SIG-M5 (cell line): ENCODE results near the gene SRSF1.
"Not testable (repeated sequence)": the region's sequence is repeated elsewhere in the genome, so short reads cannot be mapped to it uniquely, and the experiment has no call there.

Source experiments
- DNase-seq: peaks from one replicate; lab custom pipeline; 2025; lab: John Stamatoyannopoulos, UW

Gene SRSF1

GRCh38 chr17:57988301-57989250 is 18.5 kb downstream of the SRSF1 start:
- DNase-seq, result no peak

DNA sequence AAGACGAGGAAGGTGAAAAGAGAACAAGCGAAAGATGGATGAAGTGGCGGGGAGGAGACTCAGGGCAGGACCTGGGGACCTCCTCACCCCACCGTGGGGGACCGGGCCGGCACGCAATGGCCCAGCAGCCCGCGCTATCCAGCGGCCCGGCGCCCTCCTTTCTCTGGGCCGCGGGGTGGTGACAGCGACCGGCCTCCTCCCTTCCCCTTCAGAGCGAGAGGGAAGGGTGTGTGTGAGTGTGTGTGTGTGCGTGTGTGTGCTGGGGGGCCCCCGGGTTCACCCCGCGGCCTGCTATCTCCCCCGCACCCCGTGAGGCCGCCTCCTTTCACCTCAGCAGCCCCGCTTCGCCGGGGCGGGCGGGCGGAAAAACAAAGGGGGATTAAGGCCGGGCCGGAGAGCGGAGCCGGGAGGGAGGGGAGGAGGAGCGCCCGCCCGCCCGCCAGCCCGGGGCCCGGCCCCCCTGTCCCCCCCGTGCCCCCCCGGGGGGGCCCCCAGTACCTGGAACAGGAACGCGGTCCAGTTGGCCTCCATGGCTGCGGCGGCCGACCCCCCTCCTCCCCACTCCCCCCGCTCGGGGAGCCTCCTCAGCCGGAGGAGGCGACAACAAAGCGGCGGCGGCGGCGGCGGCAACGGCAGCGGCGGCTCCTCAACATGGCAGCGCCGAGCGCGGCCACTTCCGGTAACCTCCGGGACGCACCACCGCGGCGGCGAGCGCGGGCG is 19.3 kb downstream of the SRSF1 start, which contains the start of gene VEZF1:
Gene VEZF1, minus strand, starts transcription at position 674 of the 720 bp plus-strand sequence. Its CDS starts 143 bp downstream, at position 531.
- DNase-seq, result no peak

DNA sequence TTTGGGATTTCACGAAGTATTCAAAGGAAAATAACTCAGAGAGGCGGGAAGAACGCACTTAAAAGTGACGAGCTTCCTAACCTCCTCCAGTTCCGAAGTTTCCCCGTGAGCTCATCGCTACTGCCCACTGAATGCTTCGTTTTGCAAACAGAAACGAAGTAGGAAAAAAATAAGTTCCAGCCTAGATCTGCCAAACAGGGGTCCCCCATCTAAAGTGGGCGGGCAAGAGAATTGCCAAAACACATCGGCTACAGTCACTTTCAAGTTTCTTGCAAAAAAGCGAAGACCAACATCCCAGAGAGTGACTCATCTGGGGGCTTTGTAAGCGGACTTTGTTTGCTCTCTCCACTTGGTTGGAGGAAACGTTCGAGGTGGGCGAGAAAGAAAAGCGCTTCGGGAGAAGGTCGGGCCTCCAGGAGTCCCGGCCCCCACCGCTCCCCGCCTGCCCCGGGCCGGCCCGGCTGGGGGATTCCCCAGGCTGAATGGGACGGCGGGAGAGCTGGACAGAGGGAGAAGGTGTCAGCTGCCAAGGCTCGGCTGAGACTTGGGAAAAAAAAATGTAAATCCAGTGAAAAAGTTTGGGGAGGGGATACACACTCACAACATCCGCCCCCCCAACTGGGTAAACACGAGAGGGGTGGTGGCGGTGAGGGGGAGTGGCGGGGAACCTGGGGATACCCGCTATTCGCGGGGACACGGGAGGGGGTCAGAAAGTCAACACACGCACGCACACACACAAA is 20.0 kb downstream of the SRSF1 start:
- no peak for DNase-seq

GRCh38 chr17:57985675-57985974 is 21.4 kb downstream of the SRSF1 start:
- DNase-seq, result no peak

- DNase-seq, result no peak
Observed at GRCh38 chr17:57984936-57985674, 21.9 kb downstream of the SRSF1 start.

DNA sequence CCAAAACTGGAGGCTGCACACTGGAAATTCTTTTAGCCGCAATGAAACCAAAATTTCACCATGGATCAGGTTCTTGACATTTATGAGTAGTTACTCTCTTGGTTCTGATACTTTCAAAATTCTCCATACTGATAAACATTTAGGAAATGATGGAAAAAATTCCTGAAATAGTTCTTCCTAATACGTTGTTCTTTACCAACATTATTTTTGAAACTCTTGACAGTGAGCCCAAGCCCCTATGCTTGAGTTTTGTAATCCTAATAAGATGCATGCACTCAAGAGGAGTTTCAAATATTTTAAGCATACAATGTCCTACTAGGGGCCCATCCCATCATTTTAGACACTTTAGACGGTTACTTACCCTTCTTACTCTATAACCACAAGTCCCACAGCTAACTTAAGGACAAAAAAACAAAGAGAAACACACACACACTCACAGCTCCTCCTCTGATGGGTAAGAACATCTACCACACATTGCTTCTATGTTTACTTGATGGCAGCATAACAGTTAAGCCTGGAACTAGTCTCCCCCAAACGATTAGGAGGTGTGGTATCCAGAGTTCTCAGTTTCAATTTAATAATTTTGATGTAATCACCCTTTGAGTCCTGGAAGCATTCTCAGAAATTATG is 22.7 kb downstream of the SRSF1 start:
- DNase-seq, result no peak

- DNase-seq, result no peak
Observed at GRCh38 chr17:57983446-57983845, 23.6 kb downstream of the SRSF1 start.

DNA sequence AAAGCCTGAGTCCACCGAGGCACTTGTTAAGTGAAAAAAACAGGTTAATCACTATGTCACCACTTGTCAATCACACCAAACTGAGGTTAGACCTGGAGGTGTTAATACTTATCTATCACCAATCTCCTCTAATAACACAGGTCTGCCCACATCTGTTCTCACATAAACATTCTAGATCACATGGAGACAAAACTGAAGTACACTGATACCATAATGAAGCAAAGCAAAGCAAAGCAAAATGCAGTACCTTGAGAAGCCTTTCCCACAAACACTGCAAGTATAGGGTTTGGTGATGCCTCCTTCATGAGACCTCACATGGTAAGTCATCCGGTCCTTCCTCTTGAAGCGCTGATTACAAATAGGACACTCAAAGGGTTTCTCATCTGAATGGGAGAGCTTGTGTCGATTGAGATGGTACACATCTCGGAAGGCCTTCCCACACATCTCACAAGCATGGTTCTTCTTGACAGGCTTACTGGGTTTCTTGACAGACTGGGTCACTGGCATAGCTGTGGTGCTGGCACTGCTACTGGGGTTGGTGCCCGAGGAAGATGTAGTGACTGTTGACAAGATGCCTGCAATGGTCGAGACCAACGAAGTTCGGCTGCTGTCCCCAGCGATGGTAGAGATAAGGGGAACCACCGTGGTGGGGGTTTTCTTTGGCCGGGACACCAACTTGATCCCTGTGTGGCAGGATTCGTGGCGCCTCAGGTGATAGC is 24.4 kb downstream of the SRSF1 start:
- no peak for DNase-seq

GRCh38 chr17:57980522-57980921 is 26.5 kb downstream of the SRSF1 start:
- no peak for DNase-seq

- DNase-seq, result no peak
Observed at GRCh38 chr17:57979076-57979475, 28.0 kb downstream of the SRSF1 start.

DNA sequence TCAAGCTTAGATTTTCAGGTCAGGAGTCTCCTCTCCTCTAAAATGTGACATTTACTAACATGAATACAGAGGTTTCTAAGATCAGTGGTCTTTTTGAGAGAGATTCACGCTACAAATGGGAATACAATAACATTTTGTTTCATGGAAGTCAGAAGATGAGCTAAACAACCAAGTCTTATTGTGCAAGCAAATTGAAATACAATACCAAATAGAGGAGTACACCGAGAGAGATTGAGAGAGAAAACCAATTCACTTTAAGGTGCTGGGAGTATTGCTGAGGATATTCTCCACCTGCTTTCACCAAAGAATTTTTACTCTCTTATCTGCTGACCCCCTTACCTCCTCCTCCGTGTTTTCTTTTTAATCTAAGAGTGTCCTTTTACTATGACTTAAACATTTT is 30.5 kb downstream of the SRSF1 start:
- DNase-seq, result no peak

DNA sequence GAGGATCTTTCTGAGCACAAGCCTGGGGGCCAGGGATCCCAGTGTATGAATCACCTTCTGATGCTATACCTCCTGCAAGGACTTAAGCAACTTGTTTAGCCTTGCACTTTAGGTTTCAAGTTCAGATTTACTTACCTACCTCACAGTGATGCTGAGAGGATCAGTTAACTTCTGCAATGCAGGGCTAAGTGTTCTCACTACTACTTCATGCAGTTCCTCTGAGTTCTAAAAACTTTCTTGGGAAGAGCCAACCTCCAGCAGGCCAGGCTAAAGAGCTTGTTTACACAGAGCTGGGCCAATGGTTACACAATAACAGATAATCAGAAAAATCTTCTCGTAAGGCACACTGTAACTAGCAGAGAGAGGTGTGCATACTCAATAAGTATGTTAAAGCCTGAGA is 32.0 kb downstream of the SRSF1 start:
- DNase-seq, result no peak

DNA sequence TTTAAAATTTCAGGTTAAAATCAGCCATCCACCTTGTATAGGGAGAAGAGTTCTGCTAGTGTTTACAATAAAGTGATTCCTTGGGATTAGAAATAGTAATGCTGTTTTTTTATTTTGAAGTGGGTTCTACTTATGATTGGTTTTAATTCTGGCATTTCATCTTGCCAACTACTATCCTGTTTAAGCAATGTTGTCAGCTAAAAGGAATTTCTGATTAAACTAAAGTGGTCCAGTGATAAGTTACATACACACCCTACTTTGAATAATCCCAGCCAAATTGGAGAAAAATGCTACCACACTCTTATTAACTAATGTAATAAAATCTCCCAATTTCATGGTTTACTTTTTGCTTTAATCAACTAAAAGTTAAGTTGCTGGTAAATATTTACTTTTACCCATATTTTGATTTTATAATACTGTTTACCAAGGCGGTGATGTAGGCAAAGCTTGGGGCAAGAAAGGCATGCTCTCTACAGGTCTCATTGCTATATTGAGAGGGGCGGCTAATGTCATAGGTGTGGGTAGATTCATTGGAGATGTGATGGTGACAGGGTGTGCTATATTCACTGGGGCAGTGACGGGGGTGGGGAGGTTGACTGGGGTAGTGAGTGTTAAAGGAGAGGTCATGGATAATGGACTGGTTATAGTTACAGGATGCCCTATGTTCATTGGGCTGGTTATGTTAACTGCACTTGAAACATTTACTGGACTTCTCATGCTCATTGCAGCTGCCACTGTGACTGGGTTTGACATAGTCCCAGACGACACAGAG is 32.8 kb downstream of the SRSF1 start:
- not testable (repeated sequence) for DNase-seq

DNA sequence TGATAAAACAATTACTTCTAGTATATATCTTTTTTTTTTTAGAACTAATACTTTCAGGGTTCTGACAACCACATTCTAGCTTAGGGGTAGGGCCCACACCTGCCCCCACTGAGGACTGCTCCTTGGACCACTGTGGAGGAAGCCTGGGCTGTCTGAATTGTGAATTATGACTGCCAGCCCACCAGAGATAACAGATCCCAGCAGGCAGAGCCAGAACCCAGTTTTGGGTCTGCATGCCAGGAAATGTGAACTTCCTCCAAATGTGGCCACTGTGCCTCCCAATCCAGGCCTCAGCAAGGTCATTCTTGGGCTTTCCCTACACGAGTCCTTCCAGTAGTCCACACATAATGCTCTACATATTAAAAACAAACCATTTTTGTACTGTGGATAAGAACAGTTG is 34.9 kb downstream of the SRSF1 start:
- no peak for DNase-seq

DNA sequence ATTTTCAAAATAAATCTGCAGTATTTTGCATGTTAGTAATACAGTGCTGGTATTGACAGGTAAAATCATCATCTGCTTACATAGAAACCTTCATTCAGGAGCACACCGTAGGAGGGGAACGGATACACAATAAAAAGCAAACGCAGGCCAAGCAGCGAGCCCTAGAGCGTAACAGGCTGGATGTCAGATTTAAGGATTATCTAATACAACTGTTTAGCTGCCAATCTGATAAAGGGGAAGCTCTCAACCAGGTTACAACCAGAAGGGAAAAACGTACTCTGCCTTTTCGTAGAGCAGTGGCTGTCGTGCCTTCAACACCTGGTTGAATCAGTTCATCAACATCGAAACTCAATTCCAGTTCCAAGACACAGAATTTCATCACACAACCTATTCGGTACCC is 35.5 kb downstream of the SRSF1 start:
- DNase-seq, result no peak

DNA sequence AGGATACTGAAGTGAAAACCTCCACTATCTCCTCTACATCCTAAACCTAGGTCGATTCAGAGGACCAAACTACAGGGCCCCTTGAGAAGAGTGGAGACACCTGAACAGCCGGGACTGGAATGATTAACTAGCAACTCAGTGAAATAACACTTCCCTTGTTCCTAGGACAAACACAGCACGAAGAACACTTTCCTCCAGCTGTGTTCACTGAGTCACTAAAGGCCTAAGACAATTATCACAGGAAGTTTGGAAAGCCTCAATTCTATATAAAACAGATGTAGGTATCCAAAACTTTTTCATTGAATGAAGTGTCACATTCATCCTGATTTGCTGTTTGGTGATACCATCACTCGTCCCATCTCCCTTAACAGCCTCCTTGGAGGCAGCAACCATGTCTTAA is 36.3 kb downstream of the SRSF1 start:
- no peak for DNase-seq

DNA sequence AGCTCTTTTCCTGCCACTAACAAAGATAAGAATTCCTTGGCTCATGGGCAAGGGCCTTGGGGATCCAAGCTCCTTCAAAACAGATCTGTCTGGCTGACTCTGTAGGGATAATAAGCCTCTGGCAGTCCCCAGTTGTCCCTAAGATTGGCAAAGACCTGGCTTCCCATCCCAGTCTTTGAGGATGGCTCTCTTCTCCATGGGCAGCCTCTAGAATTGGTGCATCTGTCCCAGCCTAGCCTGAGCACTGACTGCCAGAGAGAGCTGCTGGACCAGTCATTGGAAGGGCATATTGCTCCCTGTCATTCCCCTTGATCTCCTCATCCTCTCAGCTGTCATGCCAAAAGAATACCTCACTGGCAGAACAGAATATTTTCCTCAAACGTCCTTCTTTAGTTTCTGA is 38.6 kb downstream of the SRSF1 start:
- DNase-seq, result no peak

- no peak for DNase-seq
Observed at GRCh38 chr17:57966875-57967274, 40.2 kb downstream of the SRSF1 start.

GRCh38 chr17:57966246-57966645 is 40.8 kb downstream of the SRSF1 start:
- DNase-seq, result no peak
